Measurements from ENCODE around the gene OR5AU1.
"Not testable (repeated sequence)": the region's sequence is repeated elsewhere in the genome, so short reads cannot be mapped to it uniquely, and the experiment has no call there.

The OR5AU1 gene

GRCh38 chr14:21169573-21169972, 13.7 kb upstream of the OR5AU1 start:
- no peak overlapping the region for H3K4me3 ChIP-seq (ENCODE audit: low read depth, low read length)
- DNase-seq (ENCODE audit: low read depth), result no peak
- no peak for TF ChIP-seq CTCF (IDR thresholded peaks at IDR 0.05; ENCODE audit: insufficient read depth, low read depth, low read length, missing control alignments)

- peak; percentile 9 for DNase-seq (ENCODE audit: low read depth)
- H3K4me3 ChIP-seq (ENCODE audit: low read depth, low read length), result no peak overlapping the region
- no peak for TF ChIP-seq CTCF (IDR thresholded peaks at IDR 0.05; ENCODE audit: insufficient read depth, low read depth, low read length, missing control alignments)
Measured at GRCh38 chr14:21168055-21168454, 12.2 kb upstream of the OR5AU1 start.

GRCh38 chr14:21165670-21166069, 9.8 kb upstream of the OR5AU1 start:
- H3K4me3 ChIP-seq (ENCODE audit: low read depth, low read length); DNase-seq (ENCODE audit: low read depth): not testable (repeated sequence)

- H3K4me3 ChIP-seq (ENCODE audit: low read depth, low read length); DNase-seq (ENCODE audit: low read depth): not testable (repeated sequence)
Measured at GRCh38 chr14:21165002-21165605, 9.2 kb upstream of the OR5AU1 start.

GRCh38 chr14:21163871-21164291, 8.0 kb upstream of the OR5AU1 start:
- no peak for DNase-seq (ENCODE audit: low read depth)
- H3K4me3 ChIP-seq (ENCODE audit: low read depth, low read length), result no peak overlapping the region
- no peak for TF ChIP-seq CTCF (IDR thresholded peaks at IDR 0.05; ENCODE audit: insufficient read depth, low read depth, low read length, missing control alignments)

GRCh38 chr14:21162081-21162480, 6.2 kb upstream of the OR5AU1 start:
- no peak for DNase-seq (ENCODE audit: low read depth)
- TF ChIP-seq CTCF (IDR thresholded peaks at IDR 0.05; ENCODE audit: insufficient read depth, low read depth, low read length, missing control alignments), result no peak
- no peak overlapping the region for H3K4me3 ChIP-seq (ENCODE audit: low read depth, low read length)

GRCh38 chr14:21160061-21160610, 4.3 kb upstream of the OR5AU1 start:
- no peak for DNase-seq (ENCODE audit: low read depth)
- TF ChIP-seq CTCF (IDR thresholded peaks at IDR 0.05; ENCODE audit: insufficient read depth, low read depth, low read length, missing control alignments), result no peak
- H3K4me3 ChIP-seq (ENCODE audit: low read depth, low read length), result no peak overlapping the region

GRCh38 chr14:21158175-21158574, 2.3 kb upstream of the OR5AU1 start:
- H3K4me3 ChIP-seq (ENCODE audit: low read depth, low read length); DNase-seq (ENCODE audit: low read depth): not testable (repeated sequence)
